Activated CD8-positive, alpha-beta memory T cell treated with anti-CD3 and anti-CD28 coated beads for 1 hour (primary cell): ENCODE results near the gene PGC.
"Not testable (repeated sequence)": the region's sequence is repeated elsewhere in the genome, so short reads cannot be mapped to it uniquely, and the experiment has no call there.

Source experiments
- DNase-seq, 2 donors: peaks; one replicate each; pipeline ENCODE4 v3.0.0-alpha.2; 2020; ENCODE audit warnings: low read depth in 1 of 2; ENCODE audit errors: extremely low read depth in 1 of 2

The PGC gene

GRCh38 chr6:41777551-41778285, 30.5 kb upstream of the PGC start:
- no peak for DNase-seq

GRCh38 chr6:41775293-41775882, 28.2 kb upstream of the PGC start:
- no peak for DNase-seq

- no peak for DNase-seq
Observed at GRCh38 chr6:41774841-41775240, 27.6 kb upstream of the PGC start.

GRCh38 chr6:41771058-41771983, 24.1 kb upstream of the PGC start:
- DNase-seq = no peak

GRCh38 chr6:41770381-41771057, 23.3 kb upstream of the PGC start:
- no peak for DNase-seq

GRCh38 chr6:41769376-41769775, 22.2 kb upstream of the PGC start:
- no peak for DNase-seq

- no peak for DNase-seq
Observed at GRCh38 chr6:41768545-41769308, 21.5 kb upstream of the PGC start.

GRCh38 chr6:41767112-41767833, 20.1 kb upstream of the PGC start:
- no peak for DNase-seq

- DNase-seq = not testable (repeated sequence)
Observed at GRCh38 chr6:41766043-41766664, 19.0 kb upstream of the PGC start.

GRCh38 chr6:41763470-41763869, 16.3 kb upstream of the PGC start:
- DNase-seq = no peak

GRCh38 chr6:41759905-41760579, 12.8 kb upstream of the PGC start:
- no peak for DNase-seq

GRCh38 chr6:41759106-41759904, 12.1 kb upstream of the PGC start:
- DNase-seq = no peak

GRCh38 chr6:41758641-41759035, 11.4 kb upstream of the PGC start:
- no peak for DNase-seq

- no peak for DNase-seq
Observed at GRCh38 chr6:41757931-41758640, 10.9 kb upstream of the PGC start.

- DNase-seq = no peak
Observed at GRCh38 chr6:41757271-41757670, 10.1 kb upstream of the PGC start.

GRCh38 chr6:41756354-41756753, 9.2 kb upstream of the PGC start:
- no peak for DNase-seq

- no peak for DNase-seq
Observed at GRCh38 chr6:41755895-41756294, 8.7 kb upstream of the PGC start.
